Caco-2 (cell line): ENCODE results near the gene KIF1B. TPM values are rescaled to one million over a fixed set of nuclear protein-coding genes. Genes with fewer than 3 reads are reported as not detected.

Experiments
- BruUV-seq: library from RNA; stranded (reverse); fragments of 400-500 nt; replicated peaks from 2 replicates; lab custom pipeline; 2021; lab: Mats Ljungman, UMichigan
- CTCF ChIA-PET: fragments of 300-600 bp; sonication (Branson Sonifier 250); formaldehyde crosslinking; loops from one replicate; lab custom pipeline; 2022; ENCODE audit warnings: antibody characterized with exemption; lab: Charles Lee
- POLR2A ChIA-PET: fragments of 300-600 bp; sonication (Branson Sonifier 250); formaldehyde crosslinking; loops from one replicate; lab custom pipeline; 2022; ENCODE audit warnings: antibody characterized with exemption; lab: Charles Lee
- DNase-seq, 2 experiments: peaks; one replicate each; pipeline versions ENCODE4 v3.0.0 to v3.0.0-alpha.2; 2020 to 2022
- H3K27me3 ChIP-seq: replicated peaks from 2 replicates; pipeline ENCODE4 v1.6.0; 2011; ENCODE audit warnings: low read length; ENCODE audit not compliant: control insufficient read depth, insufficient read depth
- H3K36me3 ChIP-seq: 2 replicates; pipeline ENCODE4 v1.5.1; 2011; ENCODE audit warnings: low read length; ENCODE audit not compliant: control insufficient read depth, insufficient read depth
- H3K4me1 ChIP-seq: fragments of 250-450 bp; sonication (Bioruptor Pico); 2 replicates; pipeline ENCODE4 v1.5.1; 2020; ENCODE audit warnings: mild to moderate bottlenecking
- H3K4me3 ChIP-seq: 2 replicates; pipeline ENCODE4 v1.5.1; 2011; ENCODE audit warnings: low read depth, mild to moderate bottlenecking, control low read depth, low read length
- H3K9me3 ChIP-seq: fragments of 250-450 bp; sonication (Bioruptor Pico); 2 replicates; pipeline ENCODE4 v1.5.1; 2020; ENCODE audit warnings: mild to moderate bottlenecking, moderate library complexity
- H3K27ac Mint-ChIP-seq: one replicate; pipeline ENCODE4 v1.8.0; 2022; ENCODE audit warnings: mixed read lengths; ENCODE audit not compliant: unreplicated experiment
- H3K27me3 Mint-ChIP-seq: one replicate; pipeline ENCODE4 v1.8.0; 2022; ENCODE audit warnings: mixed read lengths; ENCODE audit not compliant: insufficient read depth, unreplicated experiment
- H3K36me3 Mint-ChIP-seq: one replicate; pipeline ENCODE4 v1.8.0; 2022; ENCODE audit warnings: mild to moderate bottlenecking, mixed read lengths; ENCODE audit not compliant: insufficient read depth, unreplicated experiment
- H3K4me1 Mint-ChIP-seq: one replicate; pipeline ENCODE4 v1.8.0; 2022; ENCODE audit warnings: low read depth, mixed read lengths; ENCODE audit not compliant: unreplicated experiment
- H3K4me3 Mint-ChIP-seq: one replicate; pipeline ENCODE4 v1.8.0; 2022; ENCODE audit warnings: mild to moderate bottlenecking, moderate library complexity, mixed read lengths; ENCODE audit not compliant: unreplicated experiment
- H3K9me3 Mint-ChIP-seq: one replicate; pipeline ENCODE4 v1.8.0; 2022; ENCODE audit warnings: mixed read lengths; ENCODE audit not compliant: unreplicated experiment
- CTCF ChIP-seq, 2 experiments: fragments of 200-600 bp in 1 of 2; IDR thresholded peaks; 1 replicate in 1 of 2; 2 replicates in 1 of 2; pipeline versions ENCODE4 v1.5.1 to v1.8.0; 2011 to 2022; ENCODE audit warnings: antibody characterized with exemption in 1 of 2, control low read depth in 1 of 2, inconsistent platforms in 1 of 2, low read depth in 1 of 2, low read length in 1 of 2, mild to moderate bottlenecking in 1 of 2, moderate library complexity in 1 of 2; ENCODE audit not compliant: insufficient read depth in 1 of 2, severe bottlenecking in 1 of 2, unreplicated experiment in 1 of 2
- intact Hi-C: fragments of 100-400 bp; cut with micrococcal nuclease; formaldehyde crosslinking; loops from one replicate; pipeline ENCODE4 v1.10.0; 2022; ENCODE audit not compliant: unreplicated experiment
- total RNA-seq: library from RNA; stranded (reverse); gene quantifications from 2 replicates; pipeline ENCODE4 v1.2.3, GENCODE V29; 2022

KIF1B gene
- total RNA-seq, 1 experiment from 2014 or later: 41.1 TPM

- no peak overlapping the region for H3K4me3 Mint-ChIP-seq
- CTCF ChIA-PET: no interaction called here
- no peaks in the 10 kb centered on the region for H3K9me3 Mint-ChIP-seq
- intact Hi-C loops: no loop called here
- POLR2A ChIA-PET: no interaction called here
- BruUV-seq: no TSS peak
- H3K36me3 ChIP-seq: no peaks in the 10 kb centered on the region; the same call in 1 of the 2 replicates
- H3K27me3 Mint-ChIP-seq: no peaks in the 10 kb centered on the region
- DNase-seq: no peak
- no peak overlapping the region for H3K27ac Mint-ChIP-seq
- peaks cover 18% of the 10 kb centered on the region for H3K36me3 Mint-ChIP-seq
- H3K27me3 ChIP-seq: no peaks in the 10 kb centered on the region
- H3K4me1 Mint-ChIP-seq: no peaks in the 10 kb centered on the region
- no peaks in the 10 kb centered on the region for H3K9me3 ChIP-seq
- no peak for TF ChIP-seq CTCF (IDR thresholded peaks at IDR 0.05; ENCODE audit: insufficient read depth in 1 of 2, low read depth in 1 of 2, low read length in 1 of 2, severe bottlenecking in 1 of 2, unreplicated experiment in 1 of 2)
- no peaks in the 10 kb centered on the region for H3K4me1 ChIP-seq
- H3K4me3 ChIP-seq: no peak overlapping the region
Measured at GRCh38 chr1:10295481-10296085, 85.2 kb downstream of the KIF1B start.

GRCh38 chr1:10299151-10299550 lies 88.8 kb downstream of the KIF1B start:
- Histone ChIP-seq H3K4me1 (no peaks in the 10 kb centered on the region), H3K4me3 (no peak overlapping the region), H3K27me3 (no peaks in the 10 kb centered on the region), H3K9me3 (no peaks in the 10 kb centered on the region), H3K36me3 (no peaks in the 10 kb centered on the region; the same call in 1 of the 2 replicates)
- Mint-ChIP-seq H3K36me3 (peaks cover 29% of the 10 kb centered on the region), H3K27ac (no peak overlapping the region), H3K27me3 (no peaks in the 10 kb centered on the region), H3K4me1 (no peaks in the 10 kb centered on the region), H3K9me3 (no peaks in the 10 kb centered on the region), H3K4me3 (no peak overlapping the region)
- no peak for TF ChIP-seq CTCF (IDR thresholded peaks at IDR 0.05; ENCODE audit: insufficient read depth in 1 of 2, low read depth in 1 of 2, low read length in 1 of 2, severe bottlenecking in 1 of 2, unreplicated experiment in 1 of 2)
- POLR2A ChIA-PET: no interaction called here
- no TSS peak for BruUV-seq
- intact Hi-C loops: no loop called here
- CTCF ChIA-PET: no interaction called here
- DNase-seq: no peak

- Mint-ChIP-seq H3K36me3 (peaks cover 28% of the 10 kb centered on the region), H3K27me3 (no peaks in the 10 kb centered on the region), H3K9me3 (no peaks in the 10 kb centered on the region), H3K4me1 (no peaks in the 10 kb centered on the region), H3K4me3 (no peak overlapping the region), H3K27ac (no peak overlapping the region)
- intact Hi-C loops: no loop called here
- DNase-seq: no peak
- H3K4me3 ChIP-seq: no peak overlapping the region
- no peaks in the 10 kb centered on the region for H3K36me3 ChIP-seq
- ChIA-PET CTCF (interaction anchor here (0.6 kb wide), 1 partner anchor 15 kb away, joined by 3 read pairs; no protein-coding TSS in a partner anchor), POLR2A (no interaction called here)
- no peaks in the 10 kb centered on the region for H3K27me3 ChIP-seq
- no peaks in the 10 kb centered on the region for H3K4me1 ChIP-seq
- BruUV-seq: no TSS peak
- no peak for TF ChIP-seq CTCF (IDR thresholded peaks at IDR 0.05; ENCODE audit: insufficient read depth in 1 of 2, low read depth in 1 of 2, low read length in 1 of 2, severe bottlenecking in 1 of 2, unreplicated experiment in 1 of 2)
- H3K9me3 ChIP-seq: no peaks in the 10 kb centered on the region
Measured at GRCh38 chr1:10302416-10302815, 92.0 kb downstream of the KIF1B start.
